Prostate gland (tissue), 2 donors: Measurements from ENCODE around the gene UGCG. TPM values are rescaled to one million over a fixed set of nuclear protein-coding genes. Genes with fewer than 3 reads are reported as not detected.
"Not testable (repeated sequence)": the region's sequence is repeated elsewhere in the genome, so short reads cannot be mapped to it uniquely, and the experiment has no call there.

ENCODE experiments used
- DNase-seq: peaks from one replicate; pipeline ENCODE4 v3.0.0-alpha.2; 2019; ENCODE audit warnings: low spot score
- H3K27ac ChIP-seq, 2 donors: fragments of 200-600 bp; sonication (generic); 2 replicates each; pipeline ENCODE4 v1.5.1; 2017 to 2019
- H3K27me3 ChIP-seq: fragments of 200-600 bp; sonication (generic); replicated peaks from 2 replicates; pipeline ENCODE4 v1.5.1; 2019; ENCODE audit not compliant: insufficient read depth
- H3K36me3 ChIP-seq, 2 donors: fragments of 200-600 bp; sonication (generic); 1 replicate in 1 of 2; 2 replicates in 1 of 2; pipeline versions ENCODE4 v1.5.1 to v1.8.1; 2017 to 2019
- H3K4me1 ChIP-seq: fragments of 200-600 bp; sonication (generic); replicated peaks from 2 replicates; pipeline ENCODE4 v1.5.1; 2019
- H3K4me3 ChIP-seq, 2 donors: fragments of 200-600 bp; sonication (generic); 2 replicates each; pipeline ENCODE4 v1.5.1; 2017 to 2019
- H3K9me3 ChIP-seq: fragments of 200-600 bp; sonication (generic); 2 replicates; pipeline ENCODE4 v1.5.1; 2017
- CTCF ChIP-seq, 4 experiments: fragments of 200-600 bp in 2 of 4; fragments of 450-650 bp in 2 of 4; sonication (generic) in 2 of 4; IDR thresholded peaks; 1 replicate in 3 of 4; 2 replicates in 1 of 4; pipeline ENCODE4 v1.5.1; 2016 to 2019; ENCODE audit warnings: antibody characterized with exemption in 4 of 4, mild to moderate bottlenecking in 2 of 4, moderate library complexity in 2 of 4
- POLR2A ChIP-seq: fragments of 450-650 bp; IDR thresholded peaks from one replicate; pipeline ENCODE4 v1.6.1; 2016; ENCODE audit warnings: antibody characterized with exemption, mild to moderate bottlenecking
- POLR2AphosphoS5 ChIP-seq: sonication (generic); formaldehyde crosslinking; IDR thresholded peaks from one replicate; pipeline ENCODE4 v1.6.1; 2017; ENCODE audit warnings: antibody characterized with exemption
- WGBS: methylation state at CpG from one replicate; pipeline ENCODE4 v1.1.5; 2018; 5-methylcytosine and 5-hydroxymethylcytosine counted together
- intact Hi-C: fragments of 100-400 bp; cut with DNase I; formaldehyde crosslinking; loops from one replicate; pipeline ENCODE4 v1.14.2; 2022
- total RNA-seq, 2 donors: library from RNA; depleted of rRNA; stranded (reverse); fragments of >200 nt; gene quantifications; one replicate each; pipeline ENCODE4 v1.1.0, GENCODE V29; 2016

The UGCG gene
- total RNA-seq, 2 donors from 2014 or later: 23.9 to 42.6 TPM

- Histone ChIP-seq H3K27me3 (no peaks in the 10 kb centered on the region), H3K36me3 (no peaks in the 10 kb centered on the region), H3K4me3 (no peak overlapping the region), H3K4me1 (no peaks in the 10 kb centered on the region), H3K9me3 (no peaks in the 10 kb centered on the region), H3K27ac (no peak overlapping the region)
- no peak for DNase-seq
- TF ChIP-seq POLR2A (no peak), POLR2AphosphoS5 (no peak), CTCF (IDR thresholded peaks at IDR 0.05) (no peak)
- intact Hi-C loops: no loop called here
- WGBS: 55% methylated on average over 2 of the region's 2 CpGs
These were observed 22.1 kb upstream of the UGCG start for GRCh38 chr9:111874500-111874899.

GRCh38 chr9:111875291-111875690 is 21.3 kb upstream of the UGCG start:
- H3K27me3 ChIP-seq, H3K27ac ChIP-seq, H3K4me1 ChIP-seq, intact Hi-C loops, H3K36me3 ChIP-seq, H3K9me3 ChIP-seq, H3K4me3 ChIP-seq: not testable (repeated sequence)
- DNase-seq: peak; percentile 25
- TF ChIP-seq POLR2AphosphoS5: peak; percentile 46
- WGBS: 19% methylated on average over 1 of the region's 1 CpG

- intact Hi-C loops, H3K27ac ChIP-seq, H3K9me3 ChIP-seq, H3K36me3 ChIP-seq, H3K4me1 ChIP-seq, DNase-seq, H3K4me3 ChIP-seq, H3K27me3 ChIP-seq: not testable (repeated sequence)
- WGBS: 54% methylated on average over 3 of the region's 3 CpGs
These were observed 20.9 kb upstream of the UGCG start for GRCh38 chr9:111875691-111876090.

- no peak for TF ChIP-seq CTCF (IDR thresholded peaks at IDR 0.05)
- TF ChIP-seq POLR2A: no peak
- TF ChIP-seq POLR2AphosphoS5: no peak
- Histone ChIP-seq H3K27ac (no peak overlapping the region), H3K36me3 (no peaks in the 10 kb centered on the region), H3K27me3 (no peaks in the 10 kb centered on the region), H3K9me3 (no peaks in the 10 kb centered on the region), H3K4me3 (no peak overlapping the region), H3K4me1 (no peaks in the 10 kb centered on the region)
- intact Hi-C loops: no loop called here
- 72% methylated on average over 5 of the region's 5 CpGs for WGBS
- no peak for DNase-seq
These were observed 20.4 kb upstream of the UGCG start for GRCh38 chr9:111876179-111876578.

- no peaks in the 10 kb centered on the region for H3K9me3 ChIP-seq
- no peaks in the 10 kb centered on the region for H3K4me1 ChIP-seq
- H3K4me3 ChIP-seq: no peak overlapping the region
- no peak for TF ChIP-seq CTCF (IDR thresholded peaks at IDR 0.05)
- no peak for TF ChIP-seq POLR2A
- no peak for TF ChIP-seq POLR2AphosphoS5
- WGBS: 61% methylated on average over 2 of the region's 2 CpGs
- H3K27ac ChIP-seq: no peak overlapping the region
- DNase-seq: no peak
- H3K36me3 ChIP-seq: no peaks in the 10 kb centered on the region
- intact Hi-C loops: no loop called here
- H3K27me3 ChIP-seq: no peaks in the 10 kb centered on the region
These were observed 19.2 kb upstream of the UGCG start for GRCh38 chr9:111877420-111877819.

GRCh38 chr9:111878946-111879345 is 17.7 kb upstream of the UGCG start:
- H3K4me1 ChIP-seq: no peaks in the 10 kb centered on the region
- H3K27me3 ChIP-seq: no peaks in the 10 kb centered on the region
- H3K27ac ChIP-seq: no peak overlapping the region
- H3K4me3 ChIP-seq: no peak overlapping the region
- intact Hi-C loops: no loop called here
- no peaks in the 10 kb centered on the region for H3K9me3 ChIP-seq
- H3K36me3 ChIP-seq: no peaks in the 10 kb centered on the region
- no peak for TF ChIP-seq CTCF (IDR thresholded peaks at IDR 0.05)
- no peak for TF ChIP-seq POLR2AphosphoS5
- no peak for TF ChIP-seq POLR2A
- WGBS: 75% methylated on average over 3 of the region's 3 CpGs
- DNase-seq: no peak
